Activated CD4-positive, alpha-beta T cell treated with anti-CD3 and anti-CD28 coated beads for 24 hours (primary cell): ENCODE results near the gene ACVR1.

Source experiments
- DNase-seq, 2 donors: peaks; one replicate each; pipeline ENCODE4 v3.0.0-alpha.2; 2020; ENCODE audit warnings: low read depth in 2 of 2

The ACVR1 gene

GRCh38 chr2:157876066-157876785 lies at the start of gene ACVR1:
ACVR1 (minus strand) TSS chr2:157876330; CDS start chr2:157799493, 76,837 bp downstream.
- DNase-seq: peak; percentile 70 to 72

GRCh38 chr2:157925071-157925470 lies 48.9 kb upstream of the ACVR1 start:
- no peak for DNase-seq

DNA sequence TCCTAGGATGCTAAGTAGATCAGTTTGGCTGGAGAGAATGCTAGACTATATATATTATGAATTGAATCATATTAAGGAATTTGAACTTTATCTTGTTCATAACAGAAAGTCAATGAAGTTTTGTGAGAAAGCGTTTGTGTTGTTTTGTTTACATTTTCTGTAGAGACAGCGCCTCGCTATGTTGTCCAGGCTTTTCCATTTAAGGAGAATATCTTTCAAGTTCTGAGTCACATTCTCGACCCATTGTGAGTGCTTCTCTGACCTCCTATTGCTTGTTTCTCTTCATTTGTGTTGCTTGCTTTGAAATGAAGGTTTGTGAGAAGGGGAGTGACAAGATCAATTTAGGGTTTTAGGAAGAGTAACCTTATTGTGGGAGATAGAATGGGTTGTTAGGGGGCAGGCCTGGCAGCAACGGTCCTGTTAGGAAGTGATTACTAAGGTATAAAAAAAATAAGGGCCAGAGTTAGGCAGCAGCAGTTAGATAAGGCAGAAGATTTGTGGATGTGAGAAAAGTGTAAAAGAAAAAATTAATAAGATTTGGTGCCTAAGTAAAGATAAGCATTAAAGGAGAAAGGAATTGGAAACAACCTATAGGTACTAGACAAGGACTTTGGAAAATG lies 47.6 kb upstream of the ACVR1 start:
- DNase-seq: no peak

GRCh38 chr2:157922815-157923214 lies 46.7 kb upstream of the ACVR1 start:
- no peak for DNase-seq

GRCh38 chr2:157922336-157922735 lies 46.2 kb upstream of the ACVR1 start:
- DNase-seq: no peak

GRCh38 chr2:157920736-157921135 lies 44.6 kb upstream of the ACVR1 start:
- DNase-seq: no peak

DNA sequence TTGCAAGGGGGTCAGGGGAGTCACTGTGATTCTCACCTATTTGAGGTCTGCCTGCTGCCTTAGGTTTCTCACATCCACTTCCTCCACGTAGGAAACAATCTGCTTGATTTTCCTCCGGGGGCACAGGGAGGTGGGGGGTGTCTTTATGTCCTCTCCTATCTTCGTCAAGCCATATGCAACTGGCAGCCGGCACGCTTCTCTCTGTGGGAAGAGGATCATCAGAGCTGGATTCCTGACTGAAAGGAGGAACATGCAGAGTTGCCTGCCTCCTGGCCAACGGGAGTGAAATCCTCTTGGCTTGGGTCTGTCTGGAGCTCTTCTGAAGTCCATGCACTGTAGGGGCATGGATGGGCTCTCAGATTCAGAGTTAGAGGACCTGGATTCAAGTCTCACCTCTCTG lies 43.1 kb upstream of the ACVR1 start:
- DNase-seq: no peak

- DNase-seq: no peak
Measured at GRCh38 chr2:157918319-157918718, 42.2 kb upstream of the ACVR1 start.

DNA sequence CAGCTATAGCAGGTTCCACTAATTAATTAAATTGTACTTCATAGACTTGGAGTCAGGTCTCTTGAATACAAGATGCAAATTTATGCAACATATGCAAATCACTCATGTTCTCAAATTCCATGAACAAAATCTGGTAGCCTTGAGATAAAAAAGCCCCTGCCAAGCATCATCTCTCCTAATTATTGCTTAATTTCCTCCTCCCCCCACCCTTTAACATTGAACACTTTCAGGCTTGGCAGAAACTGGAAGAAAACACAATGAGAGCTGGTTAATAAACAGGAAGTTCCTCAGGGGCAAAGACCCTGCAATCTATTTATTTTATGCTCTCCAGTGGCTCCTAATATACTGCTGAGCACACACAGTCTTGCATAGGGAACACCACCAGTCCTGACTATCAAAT lies 35.6 kb upstream of the ACVR1 start:
- DNase-seq: no peak

- no peak for DNase-seq
Measured at GRCh38 chr2:157911246-157911645, 35.1 kb upstream of the ACVR1 start.

- DNase-seq: no peak
Measured at GRCh38 chr2:157905092-157905491, 29.0 kb upstream of the ACVR1 start.

DNA sequence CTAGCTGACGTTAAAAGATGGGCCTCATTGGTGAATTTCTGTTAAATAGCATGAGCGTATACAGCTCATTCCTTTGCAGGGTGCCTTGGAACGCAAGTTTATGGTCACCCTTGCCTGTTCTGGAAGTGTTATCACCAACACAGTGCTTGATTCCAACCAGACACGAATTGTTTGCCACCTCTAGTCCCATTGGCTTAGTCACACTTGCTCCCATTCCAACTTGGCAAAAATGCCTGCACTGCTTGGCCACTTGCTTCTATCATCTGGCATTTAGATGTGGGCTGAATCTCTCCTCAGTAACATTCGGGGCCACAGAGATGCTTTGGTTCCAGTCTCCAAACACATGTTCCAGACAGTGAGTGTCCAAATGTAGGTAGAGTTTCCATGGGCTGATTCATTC lies 27.5 kb upstream of the ACVR1 start:
- DNase-seq: no peak

DNA sequence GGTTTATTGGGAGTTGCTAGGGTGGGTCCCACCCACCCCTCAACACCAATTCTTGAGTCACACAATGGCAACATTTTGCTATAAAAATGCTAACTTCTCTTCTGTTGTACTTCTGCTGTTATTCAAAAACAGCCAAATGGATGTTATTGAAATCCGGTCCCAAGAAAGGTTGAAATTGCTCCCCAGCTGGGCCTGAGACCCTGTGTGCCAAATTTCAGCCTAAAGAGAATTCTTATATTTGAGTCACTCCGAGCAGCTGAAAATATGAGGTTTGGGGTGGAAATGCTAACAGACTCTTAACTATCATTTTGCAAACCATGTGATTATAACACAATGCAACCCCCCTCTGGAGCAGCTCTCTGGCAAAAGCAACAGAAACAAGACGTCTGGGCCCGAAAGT lies 27.0 kb upstream of the ACVR1 start:
- DNase-seq: no peak

DNA sequence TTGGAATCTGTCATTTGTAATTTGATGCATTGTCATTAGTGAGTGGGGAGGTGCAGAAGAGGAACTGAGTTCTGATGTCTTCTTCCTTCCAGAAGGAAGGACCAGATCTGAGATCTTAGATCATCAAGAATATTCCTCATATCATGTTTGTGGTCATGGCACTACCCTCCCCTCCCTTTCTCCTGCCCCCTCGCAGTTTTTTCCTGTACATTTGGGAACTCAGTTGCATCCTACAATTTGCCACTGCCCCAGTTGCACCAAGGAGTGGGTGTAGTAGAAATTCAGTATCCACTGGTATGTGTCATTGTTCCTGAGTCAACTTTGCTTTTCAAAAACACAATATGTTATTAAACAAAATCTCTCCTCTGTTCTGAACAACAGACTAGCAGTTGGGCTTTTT lies 26.6 kb upstream of the ACVR1 start:
- no peak for DNase-seq

- no peak for DNase-seq
Measured at GRCh38 chr2:157901325-157901724, 25.2 kb upstream of the ACVR1 start.

DNA sequence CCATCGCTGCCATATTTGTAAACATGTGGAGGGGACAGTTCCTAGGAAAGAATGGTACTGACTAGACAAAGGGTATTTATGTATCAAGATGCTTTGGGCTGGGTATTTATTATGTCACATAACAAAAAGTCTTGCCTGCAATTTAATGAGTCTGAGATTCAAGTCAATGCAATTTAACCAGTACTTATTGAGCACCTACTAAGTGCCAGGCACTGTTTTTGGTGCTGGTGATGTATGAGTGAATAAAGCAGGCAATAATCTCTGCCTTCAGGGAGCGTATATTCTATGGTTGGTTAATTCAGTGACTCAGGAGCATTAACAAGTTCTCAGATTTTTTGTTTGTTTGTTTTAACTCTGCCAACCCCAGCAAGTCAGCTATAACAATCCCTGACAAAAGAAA lies 24.6 kb upstream of the ACVR1 start:
- DNase-seq: no peak

DNA sequence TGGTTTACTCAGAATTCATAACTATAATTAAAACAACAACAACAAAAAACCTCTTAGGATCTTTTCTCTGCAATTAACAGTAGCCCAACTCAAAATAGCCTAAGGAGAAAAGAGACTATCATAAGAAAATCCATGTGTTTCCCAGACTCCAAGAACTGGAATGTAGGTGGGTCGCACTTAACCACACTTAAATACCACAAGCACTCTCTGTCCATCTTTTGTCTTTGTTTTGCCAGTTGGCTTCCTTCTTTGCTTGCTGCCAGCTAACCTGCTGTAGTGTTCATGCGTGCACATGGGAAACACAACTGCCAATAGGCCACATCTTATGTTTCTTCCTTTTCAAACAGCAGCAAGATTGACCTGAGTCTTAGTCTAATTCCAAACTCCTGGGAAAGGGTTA lies 24.1 kb upstream of the ACVR1 start:
- DNase-seq: no peak

GRCh38 chr2:157899125-157899839 lies 23.2 kb upstream of the ACVR1 start:
- no peak for DNase-seq

- peak; percentile 46 to 59 for DNase-seq
Measured at GRCh38 chr2:157898591-157898996, 22.5 kb upstream of the ACVR1 start.

DNA sequence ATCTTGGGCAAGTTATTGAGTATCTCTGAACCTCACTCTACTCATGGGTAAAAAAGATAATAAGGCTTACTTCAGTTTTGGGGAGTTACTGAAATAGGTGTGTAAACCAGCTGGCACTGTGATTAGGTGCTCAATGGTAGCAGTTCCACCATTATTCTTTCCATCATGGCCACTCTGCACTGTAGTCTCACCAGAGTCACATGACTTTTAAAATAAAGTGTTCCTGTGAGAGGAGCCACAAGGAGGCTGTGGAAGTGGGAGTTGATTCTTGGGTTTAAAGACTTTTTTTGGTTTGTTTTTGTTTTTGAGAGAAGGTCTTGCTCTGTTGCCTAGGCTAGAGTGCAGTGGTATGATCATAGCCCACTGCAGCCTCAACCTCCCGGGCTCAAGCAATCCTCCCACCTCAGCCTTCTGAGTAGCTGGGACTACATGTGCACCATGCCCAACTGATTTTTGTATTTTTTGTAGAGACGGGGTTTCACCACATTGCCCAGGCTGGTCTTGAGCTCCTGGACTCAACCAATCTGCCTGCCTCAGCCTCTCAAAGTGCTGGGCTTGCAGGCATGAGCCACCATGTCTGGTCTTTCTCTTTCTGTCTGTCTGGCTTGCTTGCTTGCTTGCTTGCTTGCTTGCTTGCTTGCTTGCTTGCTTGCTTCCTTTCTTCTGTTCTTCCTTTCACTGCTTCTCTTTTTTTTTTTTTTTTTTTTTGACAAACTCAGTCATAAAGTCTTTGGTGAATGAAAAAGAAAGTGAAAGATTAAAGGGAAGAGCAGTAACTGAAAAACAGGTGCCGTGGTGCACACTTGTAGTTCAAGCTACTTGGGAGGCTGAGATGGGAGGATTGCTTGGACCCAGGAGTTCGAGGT lies 21.2 kb upstream of the ACVR1 start:
- DNase-seq: no peak

DNA sequence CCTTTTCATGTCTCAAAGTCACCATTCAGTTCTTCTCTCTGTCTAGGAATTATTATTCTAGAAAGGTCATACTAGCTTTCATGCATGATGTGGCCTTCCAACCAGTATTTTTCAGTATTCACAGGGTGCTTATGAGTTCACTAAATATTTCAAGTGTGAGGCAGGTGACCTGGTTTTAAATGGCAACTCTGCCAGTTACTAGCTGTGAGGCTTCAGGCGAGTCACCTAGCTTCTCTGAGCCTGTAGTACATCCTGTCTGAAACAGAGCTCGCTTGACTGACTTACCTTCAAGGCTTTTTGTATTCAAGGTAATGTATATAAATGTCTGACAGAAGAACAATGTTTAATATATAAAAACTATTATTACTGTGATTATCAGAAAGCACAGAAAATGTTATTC lies 19.4 kb upstream of the ACVR1 start:
- no peak for DNase-seq
